ENCODE measurements around the gene BDKRB1. TPM values are rescaled to one million over a fixed set of nuclear protein-coding genes. Genes with fewer than 3 reads are reported as not detected.

BDKRB1 gene
- total and polyA plus RNA-seq, 10 of the 15 experiments (the other 5 are each of a cell fraction or from before 2014, with no cell fraction given), result 0.21 TPM; not detected in 9

DNA sequence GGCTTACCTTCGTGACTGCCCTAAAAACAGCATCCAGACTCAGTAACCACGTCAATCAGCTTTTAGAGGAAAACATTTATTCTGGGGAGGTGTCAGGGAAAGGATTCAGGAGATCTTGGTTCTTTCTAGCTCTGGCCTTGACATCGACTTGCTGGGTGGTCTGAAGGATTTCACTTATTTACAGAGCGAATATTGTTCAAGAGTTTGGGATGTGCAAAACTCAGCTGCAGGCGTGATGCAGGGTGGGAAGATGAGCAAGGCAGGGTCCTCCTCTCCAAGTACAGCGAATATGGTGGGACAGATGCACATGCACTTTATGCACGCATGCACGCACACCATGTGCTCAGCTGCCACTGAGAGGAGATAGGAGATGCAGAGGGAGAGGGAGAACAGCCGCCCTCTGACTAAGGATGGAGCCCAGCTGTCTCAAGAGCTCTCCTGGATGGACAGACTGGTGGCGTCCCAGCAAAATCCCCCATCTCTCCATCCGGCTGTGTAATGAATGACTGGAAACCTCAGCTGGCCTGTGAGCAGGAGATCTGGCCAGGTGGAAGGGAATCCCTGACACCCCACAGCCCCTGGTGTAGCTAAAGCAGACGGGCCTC lies 24.4 kb upstream of the BDKRB1 start (continued):
- TF ChIP-seq TCF3 (IDR thresholded peaks at IDR 0.05; ENCODE audit: borderline replicate concordance, insufficient read depth, low read depth, low read length) (no peak), NR2F1 (conservative IDR thresholded peaks at IDR 0.05) (no peak)

DNA sequence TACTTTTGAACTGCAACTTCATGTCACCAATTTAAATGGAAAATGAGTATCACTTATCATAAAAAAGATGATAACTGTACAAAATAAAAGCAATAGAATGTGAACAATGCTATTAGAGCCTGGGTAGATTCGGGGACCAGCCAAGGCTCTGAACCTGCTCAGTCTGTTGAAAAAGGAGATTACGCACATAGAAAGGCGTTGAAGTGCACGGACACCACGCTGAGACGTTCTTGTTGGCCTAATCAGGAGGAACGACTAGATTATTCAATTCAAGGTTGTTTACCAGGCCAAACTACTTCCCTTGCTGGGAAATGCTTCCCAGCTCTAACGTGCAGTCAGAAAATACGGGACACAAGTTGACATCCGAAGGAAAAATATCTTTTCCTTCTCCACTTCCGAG lies 23.5 kb upstream of the BDKRB1 start:
- ChIA-PET SMC1A (ENCODE audit: uncharacterized antibody, unreplicated experiment) (no interaction called here), RAD21 (ENCODE audit: unreplicated experiment) (no interaction called here), CTCF (no interaction called here), POLR2A (no interaction called here)
- no peak for ATAC-seq
- Histone ChIP-seq H3K4me3 (no peak overlapping the region), H3K27me3 (replicated peaks in 1 of 2; ENCODE audit: control insufficient read depth in 2 of 2, insufficient read depth in 2 of 2, low read length in 1 of 2) (peaks cover 0 to 2% of the 10 kb centered on the region in 2 experiments; a peak in 1 of 4 replicates), H3K36me3 (ENCODE audit: control insufficient read depth in 2 of 2, insufficient read depth in 2 of 2, low read length in 1 of 2) (no peaks in the 10 kb centered on the region), H3K4me2 (ENCODE audit: control insufficient read depth, insufficient read depth) (no peak overlapping the region), H3K27ac (ENCODE audit: control insufficient read depth, insufficient read depth) (no peak overlapping the region), H2AFZ (ENCODE audit: control insufficient read depth, low read depth, low read length) (no peak overlapping the region), H3K9me3 (replicated peaks; ENCODE audit: control insufficient read depth, insufficient read depth, low read length) (no peaks in the 10 kb centered on the region; the same call in 2 of the 3 replicates), H4K20me1 (ENCODE audit: control insufficient read depth, insufficient read depth) (no peaks in the 10 kb centered on the region), H3K79me2 (ENCODE audit: control insufficient read depth, insufficient read depth, low read length) (no peaks in the 10 kb centered on the region), H3K9ac (ENCODE audit: control insufficient read depth, insufficient read depth, low read length) (no peak overlapping the region), H3K4me1 (ENCODE audit: control insufficient read depth, insufficient read depth, low read length) (no peaks in the 10 kb centered on the region)
- in situ Hi-C loops (cut with MboI), result no loop called here
- BruUV-seq (replicated peaks), result no TSS peak
- TF ChIP-seq ESRRA (IDR thresholded peaks at IDR 0.05; ENCODE audit: low read length), result no peak
- TF ChIP-seq BACH1 (IDR thresholded peaks at IDR 0.05; ENCODE audit: borderline replicate concordance), result no peak
- TF ChIP-seq, protein P1, sequence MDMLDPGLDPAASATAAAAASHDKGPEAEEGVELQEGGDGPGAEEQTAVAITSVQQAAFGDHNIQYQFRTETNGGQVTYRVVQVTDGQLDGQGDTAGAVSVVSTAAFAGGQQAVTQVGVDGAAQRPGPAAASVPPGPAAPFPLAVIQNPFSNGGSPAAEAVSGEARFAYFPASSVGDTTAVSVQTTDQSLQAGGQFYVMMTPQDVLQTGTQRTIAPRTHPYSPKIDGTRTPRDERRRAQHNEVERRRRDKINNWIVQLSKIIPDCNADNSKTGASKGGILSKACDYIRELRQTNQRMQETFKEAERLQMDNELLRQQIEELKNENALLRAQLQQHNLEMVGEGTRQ (IDR thresholded peaks at IDR 0.05; ENCODE audit: borderline replicate concordance, low read depth, low read length), result no peak
- no peak for TF ChIP-seq ZNF622 (IDR thresholded peaks at IDR 0.05)
- no peak for TF ChIP-seq FOXK2 (IDR thresholded peaks at IDR 0.05)
- TF ChIP-seq RELA (IDR thresholded peaks at IDR 0.05; ENCODE audit: borderline replicate concordance, partially characterized antibody), result no peak
- TF ChIP-seq CBFB (IDR thresholded peaks at IDR 0.05; ENCODE audit: low read depth), result no peak
- no peak for TF ChIP-seq MYB (IDR thresholded peaks at IDR 0.05; ENCODE audit: borderline replicate concordance, low read depth, low read length)
- TF ChIP-seq CEBPB (IDR thresholded peaks at IDR 0.05; ENCODE audit: borderline replicate concordance in 1 of 2, low read depth in 2 of 2, low read length in 2 of 2), result no peak
- TF ChIP-seq SPI1 (IDR thresholded peaks at IDR 0.05; ENCODE audit: borderline replicate concordance, insufficient read depth, low read depth, low read length), result no peak
- no peak for TF ChIP-seq KLF5 (IDR thresholded peaks at IDR 0.05; ENCODE audit: partially characterized antibody)
- no peak for TF ChIP-seq SUPT20H (IDR thresholded peaks at IDR 0.05; ENCODE audit: borderline replicate concordance, control insufficient read depth, low read depth, low read length)
- TF ChIP-seq, protein P2, sequence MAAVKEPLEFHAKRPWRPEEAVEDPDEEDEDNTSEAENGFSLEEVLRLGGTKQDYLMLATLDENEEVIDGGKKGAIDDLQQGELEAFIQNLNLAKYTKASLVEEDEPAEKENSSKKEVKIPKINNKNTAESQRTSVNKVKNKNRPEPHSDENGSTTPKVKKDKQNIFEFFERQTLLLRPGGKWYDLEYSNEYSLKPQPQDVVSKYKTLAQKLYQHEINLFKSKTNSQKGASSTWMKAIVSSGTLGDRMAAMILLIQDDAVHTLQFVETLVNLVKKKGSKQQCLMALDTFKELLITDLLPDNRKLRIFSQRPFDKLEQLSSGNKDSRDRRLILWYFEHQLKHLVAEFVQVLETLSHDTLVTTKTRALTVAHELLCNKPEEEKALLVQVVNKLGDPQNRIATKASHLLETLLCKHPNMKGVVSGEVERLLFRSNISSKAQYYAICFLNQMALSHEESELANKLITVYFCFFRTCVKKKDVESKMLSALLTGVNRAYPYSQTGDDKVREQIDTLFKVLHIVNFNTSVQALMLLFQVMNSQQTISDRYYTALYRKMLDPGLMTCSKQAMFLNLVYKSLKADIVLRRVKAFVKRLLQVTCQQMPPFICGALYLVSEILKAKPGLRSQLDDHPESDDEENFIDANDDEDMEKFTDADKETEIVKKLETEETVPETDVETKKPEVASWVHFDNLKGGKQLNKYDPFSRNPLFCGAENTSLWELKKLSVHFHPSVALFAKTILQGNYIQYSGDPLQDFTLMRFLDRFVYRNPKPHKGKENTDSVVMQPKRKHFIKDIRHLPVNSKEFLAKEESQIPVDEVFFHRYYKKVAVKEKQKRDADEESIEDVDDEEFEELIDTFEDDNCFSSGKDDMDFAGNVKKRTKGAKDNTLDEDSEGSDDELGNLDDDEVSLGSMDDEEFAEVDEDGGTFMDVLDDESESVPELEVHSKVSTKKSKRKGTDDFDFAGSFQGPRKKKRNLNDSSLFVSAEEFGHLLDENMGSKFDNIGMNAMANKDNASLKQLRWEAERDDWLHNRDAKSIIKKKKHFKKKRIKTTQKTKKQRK (IDR thresholded peaks at IDR 0.05; ENCODE audit: low read depth, low read length), result no peak
- WGBS (ENCODE audit: insufficient coverage, insufficient replicate concordance, low lambda C conversion rate, missing lambda C conversion rate), result 47% methylated on average over 11 of the region's 11 CpGs
- DNase-seq (ENCODE audit: low read depth, low spot score), result no peak
- intact Hi-C loops (cut with micrococcal nuclease; ENCODE audit: unreplicated experiment), result no loop called here
- no peak for FAIRE-seq
